HCT116 (cell line): ENCODE results near the gene CHTF18. TPM values are rescaled to one million over a fixed set of nuclear protein-coding genes. Genes with fewer than 3 reads are reported as not detected.

Experiments
- ATAC-seq: fragments of 200-7000 bp; cut with Tn5 transposase; 2 replicates; pipeline ENCODE4 v1.9.1; 2020; ENCODE audit warnings: mild to moderate bottlenecking, moderate library complexity
- BruUV-seq: library from RNA; stranded (reverse); fragments of 400-500 nt; replicated peaks from 2 replicates; lab custom pipeline; 2021; lab: Mats Ljungman, UMichigan
- CTCF ChIA-PET: fragments of 300-600 bp; sonication (Branson Sonifier 250); formaldehyde crosslinking; loops from one replicate; lab custom pipeline; 2021; ENCODE audit warnings: antibody characterized with exemption; lab: Charles Lee
- POLR2A ChIA-PET: fragments of 300-600, 350-600 bp; sonication (Branson Sonifier 250); formaldehyde crosslinking; loops from one replicate; lab custom pipeline; 2021; ENCODE audit warnings: antibody characterized with exemption; lab: Charles Lee
- RAD21 ChIA-PET, 2 experiments: fragments of 300-600 bp; sonication (Branson Sonifier 250); formaldehyde crosslinking; loops; one replicate each; lab custom pipeline; 2023; ENCODE audit warnings: low total read pairs in 2 of 2; ENCODE audit not compliant: uncharacterized antibody in 2 of 2, unreplicated experiment in 2 of 2, low non-redundant PET in 1 of 2; lab: Charles Lee
- DNase-seq: peaks from one replicate; pipeline ENCODE4 v3.0.0-alpha.2; 2010; ENCODE audit warnings: low read depth, low spot score
- H2AFZ ChIP-seq: fragments of 200-600 bp; shearing (Covaris generic), sonication (generic); 2 replicates; pipeline ENCODE4 v1.6.1; 2017; ENCODE audit warnings: low read depth, mixed run types, mixed read lengths, antibody characterized with exemption, low read length; ENCODE audit not compliant: poor library complexity, severe bottlenecking
- H3K27ac ChIP-seq: 2 replicates; pipeline ENCODE4 v1.5.1; 2012; ENCODE audit warnings: low read depth, low read length
- H3K27me3 ChIP-seq: fragments of 200-600 bp; sonication (generic); 2 replicates; pipeline ENCODE4 v1.6.1; 2016; ENCODE audit warnings: mixed run types, low read length, mixed read lengths; ENCODE audit not compliant: insufficient read depth
- H3K36me3 ChIP-seq, 2 experiments: fragments of 200-500 bp in 1 of 2; fragments of 200-600 bp in 1 of 2; sonication (Bioruptor generic) in 1 of 2; sonication (generic) in 1 of 2; 2 replicates each; pipeline versions ENCODE4 v1.5.1 to v1.6.1; 2014 to 2016; ENCODE audit warnings: low read length in 2 of 2, inconsistent platforms in 1 of 2, mixed read lengths in 1 of 2, mixed run types in 1 of 2; ENCODE audit not compliant: insufficient read depth in 2 of 2, control insufficient read depth in 1 of 2
- H3K4me1 ChIP-seq, 2 experiments: fragments of 200-600 bp in 1 of 2; sonication (generic) in 1 of 2; 2 replicates each; pipeline versions ENCODE4 v1.5.1 to v1.6.1; 2012 to 2017; ENCODE audit warnings: low read length in 2 of 2, inconsistent platforms in 1 of 2, mild to moderate bottlenecking in 1 of 2, mixed read lengths in 1 of 2, mixed run types in 1 of 2, moderate library complexity in 1 of 2; ENCODE audit not compliant: insufficient read depth in 2 of 2, control insufficient read depth in 1 of 2
- H3K4me2 ChIP-seq: fragments of 200-600 bp; sonication (generic); 2 replicates; pipeline ENCODE4 v1.6.1; 2017; ENCODE audit warnings: mixed run types, low read length, mixed read lengths
- H3K4me3 ChIP-seq, 2 experiments: fragments of 200-600 bp in 1 of 2; sonication (generic) in 1 of 2; replicated peaks in 1 of 2; 2 replicates each; pipeline ENCODE4 v1.5.1; 2011 to 2016; ENCODE audit warnings: low read length in 2 of 2, control low read depth in 1 of 2, low read depth in 1 of 2, mild to moderate bottlenecking in 1 of 2, mixed read lengths in 1 of 2, mixed run types in 1 of 2
- H3K79me2 ChIP-seq: fragments of 200-600 bp; sonication (generic); 2 replicates; pipeline ENCODE4 v1.6.1; 2017; ENCODE audit warnings: mild to moderate bottlenecking, mixed run types, low read length, moderate library complexity, mixed read lengths; ENCODE audit not compliant: insufficient read depth
- H3K9ac ChIP-seq: fragments of 200-600 bp; sonication (generic); 2 replicates; pipeline ENCODE4 v1.6.1; 2016; ENCODE audit warnings: low read length, mixed read lengths
- H3K9me2 ChIP-seq: fragments of 200-600 bp; sonication (generic), shearing (Covaris generic); 2 replicates; pipeline ENCODE4 v1.6.1; 2017; ENCODE audit warnings: mixed run types, mild to moderate bottlenecking, moderate library complexity; ENCODE audit not compliant: insufficient read depth
- H3K9me3 ChIP-seq, 2 experiments: fragments of 200-500 bp in 1 of 2; fragments of 200-600 bp in 1 of 2; sonication (Bioruptor generic) in 1 of 2; sonication (generic) in 1 of 2; 2 replicates each; pipeline ENCODE4 v1.6.1; 2014 to 2017; ENCODE audit warnings: low read length in 2 of 2, mixed read lengths in 2 of 2, inconsistent platforms in 1 of 2, low read depth in 1 of 2, mild to moderate bottlenecking in 1 of 2, mixed run types in 1 of 2, moderate library complexity in 1 of 2; ENCODE audit not compliant: control insufficient read depth in 1 of 2, insufficient read depth in 1 of 2
- H4K20me1 ChIP-seq: fragments of 200-600 bp; sonication (generic), shearing (Covaris generic); 2 replicates; pipeline ENCODE4 v1.6.1; 2017; ENCODE audit warnings: mixed run types, mild to moderate bottlenecking, moderate library complexity; ENCODE audit not compliant: insufficient read depth
- ATF3 ChIP-seq: IDR thresholded peaks from 2 replicates; pipeline ENCODE4 v1.6.1; 2012
- CEBPB ChIP-seq: IDR thresholded peaks from 2 replicates; pipeline ENCODE4 v1.6.1; 2012; ENCODE audit warnings: low read depth
- EGR1 ChIP-seq: IDR thresholded peaks from 2 replicates; pipeline ENCODE4 v1.6.1; 2012; ENCODE audit warnings: low read depth
- EZH2phosphoT487 ChIP-seq: fragments of 200-600 bp; IDR thresholded peaks from 2 replicates; pipeline ENCODE4 v1.6.1; 2018; ENCODE audit warnings: antibody characterized with exemption, borderline replicate concordance
- FOSL1 ChIP-seq: IDR thresholded peaks from 2 replicates; pipeline ENCODE4 v1.6.1; 2012; ENCODE audit warnings: low read depth
- JUND ChIP-seq: IDR thresholded peaks from 2 replicates; pipeline ENCODE4 v1.6.1; 2012
- MAX ChIP-seq: IDR thresholded peaks from 2 replicates; pipeline ENCODE4 v1.6.1; 2012
- POLR2AphosphoS5 ChIP-seq: IDR thresholded peaks from 2 replicates; pipeline ENCODE4 v1.6.1; 2011; ENCODE audit warnings: mild to moderate bottlenecking, low read depth, low read length, moderate library complexity
- REST ChIP-seq: IDR thresholded peaks from 2 replicates; pipeline ENCODE4 v1.6.1; 2012; ENCODE audit warnings: low read depth
- SIN3A ChIP-seq: IDR thresholded peaks from 2 replicates; pipeline ENCODE4 v1.6.1; 2012; ENCODE audit warnings: low read depth
- SRF ChIP-seq: IDR thresholded peaks from 2 replicates; pipeline ENCODE4 v1.6.1; 2012; ENCODE audit warnings: low read depth
- TCF7L2 ChIP-seq: IDR thresholded peaks from 2 replicates; pipeline ENCODE4 v1.7.0; 2011; ENCODE audit warnings: borderline replicate concordance, inconsistent platforms; ENCODE audit not compliant: insufficient read depth, insufficient read length; ENCODE audit errors: extremely low read depth
- ZBTB33 ChIP-seq: IDR thresholded peaks from 2 replicates; pipeline ENCODE4 v1.6.1; 2011; ENCODE audit warnings: mild to moderate bottlenecking, low read length, moderate library complexity; ENCODE audit not compliant: insufficient replicate concordance; ENCODE audit errors: extremely low read depth
- ZFX ChIP-seq: fragments of 450-650 bp; IDR thresholded peaks from 2 replicates; pipeline ENCODE4 v1.6.1; 2017
- intact Hi-C: fragments of 100-400 bp; cut with micrococcal nuclease; formaldehyde crosslinking; loops from 2 replicates; pipeline ENCODE4 v1.10.0; 2022
- total RNA-seq: library from RNA; stranded (reverse); gene quantifications from one replicate; pipeline ENCODE4 v1.2.1, GENCODE V29; 2021; ENCODE audit not compliant: unreplicated experiment

The CHTF18 gene
- total RNA-seq, 1 experiment from 2014 or later = 145 TPM

- ChIA-PET RAD21 (no interaction called here), POLR2A (interaction anchor here (1.3 kb wide), 1 partner anchor 43 kb away, joined by 3 read pairs; the partner anchor contains the start of gene MSLN), CTCF (no interaction called here)
- intact Hi-C loops = no loop called here
- no peak for ATAC-seq
- H3K27ac ChIP-seq = no peak overlapping the region
- H4K20me1 ChIP-seq = no peaks in the 10 kb centered on the region
- DNase-seq = no peak
- peaks cover 10% of the 10 kb centered on the region; the same call in 1 of the 2 replicates for H3K79me2 ChIP-seq
- H3K4me3 ChIP-seq = no peak overlapping the region
- H2AFZ ChIP-seq = no peak overlapping the region
- TF ChIP-seq SIN3A = no peak
- no peak for TF ChIP-seq ATF3
- TF ChIP-seq REST = no peak
- TF ChIP-seq ZFX = no peak
- no peak for TF ChIP-seq TCF7L2
- TF ChIP-seq FOSL1 = no peak
- TF ChIP-seq ZBTB33 = no peak
- TF ChIP-seq MAX = no peak
- TF ChIP-seq SRF = no peak
- no peak for TF ChIP-seq EZH2phosphoT487
- no peak for TF ChIP-seq POLR2AphosphoS5
- no peak for TF ChIP-seq JUND
- no peak for TF ChIP-seq CEBPB
- no peak for TF ChIP-seq EGR1
- H3K9ac ChIP-seq = no peak overlapping the region
- no peaks in the 10 kb centered on the region for H3K36me3 ChIP-seq
- H3K9me2 ChIP-seq = no peaks in the 10 kb centered on the region
- BruUV-seq = no TSS peak
- peaks cover 8 to 39% of the 10 kb centered on the region in 2 experiments; a peak in 3 of 4 replicates for H3K4me1 ChIP-seq
- no peaks in the 10 kb centered on the region for H3K27me3 ChIP-seq
- no peak overlapping the region for H3K4me2 ChIP-seq
- H3K9me3 ChIP-seq = no peaks in the 10 kb centered on the region; a peak in 1 of 4 replicates
Measured at GRCh38 chr16:803754-804080, 15.3 kb downstream of the CHTF18 start.
